NCI-H2171 treated with DMSO at 0.1 percent for 48 hours (cell line): ENCODE measurements around the gene RERG.

Experiments used
- DNase-seq: peaks from one replicate; lab custom pipeline; 2025; lab: John Stamatoyannopoulos, UW

Gene RERG

DNA sequence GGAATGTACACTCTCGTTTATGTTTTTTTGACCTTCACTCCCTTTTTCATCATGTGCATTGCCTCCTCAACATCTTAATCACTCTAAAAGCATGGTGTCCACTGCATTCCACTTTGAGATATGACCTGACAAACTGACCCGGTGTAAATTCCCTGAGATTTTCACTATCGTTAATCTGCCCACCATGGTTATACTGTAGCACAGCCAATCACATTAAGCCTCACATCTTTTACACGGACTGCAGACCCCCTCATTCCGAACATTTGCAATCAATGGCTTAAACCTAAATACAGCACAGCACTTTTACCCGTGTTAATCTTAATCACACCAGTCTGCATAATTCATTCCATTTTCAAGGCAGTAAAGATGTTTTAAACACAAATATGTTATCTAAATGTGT is 2.4 kb downstream of the RERG start:
- DNase-seq, result no peak

DNA sequence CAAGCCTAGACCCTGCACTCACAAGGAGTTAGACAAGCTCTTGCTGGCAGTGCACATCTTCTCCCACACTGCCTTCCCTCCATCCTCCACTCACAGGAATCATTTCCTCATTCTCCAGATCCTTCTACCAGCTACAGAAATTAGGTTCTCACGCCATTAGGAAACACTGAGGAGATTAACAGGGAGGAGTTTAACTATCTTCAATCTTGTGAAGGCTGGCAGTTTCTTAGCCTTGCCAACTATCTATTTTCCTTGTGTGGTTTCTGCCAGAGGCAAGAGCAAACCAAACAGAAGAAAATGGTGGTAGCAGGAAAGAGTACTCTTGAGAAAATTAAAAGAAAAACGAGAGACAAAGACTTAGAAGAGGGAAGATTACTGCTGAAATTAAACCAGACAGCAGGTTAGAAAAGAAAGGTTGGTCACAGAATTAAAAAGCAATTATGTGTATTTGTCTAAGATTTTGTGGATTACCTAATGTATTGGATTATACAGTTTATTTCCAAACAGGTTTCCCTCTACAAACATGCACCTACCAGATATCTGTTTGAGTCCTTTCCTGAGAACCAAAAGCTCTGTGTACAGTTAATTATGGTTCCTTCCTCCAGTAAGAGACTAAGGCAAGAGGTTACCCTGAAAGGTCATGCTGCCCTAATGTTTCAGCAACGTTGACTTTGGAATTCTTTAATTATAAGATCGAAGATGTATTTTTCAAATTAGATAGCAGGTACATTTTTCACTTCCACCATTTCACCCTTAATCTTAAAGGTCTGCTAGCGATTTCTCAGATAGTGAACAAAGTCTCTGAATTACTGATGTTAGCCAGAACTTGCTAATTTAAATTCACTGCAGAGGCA is 5.0 kb downstream of the RERG start:
- DNase-seq, result no peak

DNA sequence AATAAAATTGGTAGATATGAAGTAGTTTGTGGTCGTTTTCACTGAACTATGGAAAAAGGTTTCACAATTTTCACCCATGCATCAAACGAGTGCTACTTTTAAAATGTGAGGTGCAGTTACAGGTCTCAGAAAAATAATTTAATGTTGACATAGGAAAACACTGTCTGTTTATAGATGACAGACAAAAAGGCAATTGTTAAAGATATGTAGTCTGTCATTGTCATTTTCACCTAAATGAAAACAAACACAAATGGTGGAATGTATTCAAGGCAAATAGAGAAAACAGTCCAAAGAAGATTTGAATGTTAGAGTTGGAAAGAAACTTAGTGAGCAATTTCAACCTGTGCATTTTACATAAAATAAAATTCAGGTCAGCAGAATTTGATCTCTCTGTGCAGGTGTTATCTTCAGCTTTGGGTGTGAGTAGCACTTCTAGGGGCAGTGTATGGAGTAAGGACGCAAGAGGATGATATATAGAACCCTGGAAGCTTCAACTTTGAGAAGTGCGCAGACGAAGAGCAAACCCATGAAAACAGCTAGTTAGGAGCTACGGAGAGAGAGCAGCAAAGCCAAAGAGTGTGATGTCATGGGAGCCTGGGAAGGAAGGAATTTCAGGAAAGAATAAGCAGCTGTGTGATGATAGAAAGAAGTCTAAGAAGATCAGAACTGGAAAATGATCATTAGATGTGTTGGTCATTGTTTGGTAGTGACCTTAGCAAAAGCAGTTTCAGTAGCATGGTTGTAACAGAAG is 6.2 kb downstream of the RERG start:
- DNase-seq, result no peak

DNA sequence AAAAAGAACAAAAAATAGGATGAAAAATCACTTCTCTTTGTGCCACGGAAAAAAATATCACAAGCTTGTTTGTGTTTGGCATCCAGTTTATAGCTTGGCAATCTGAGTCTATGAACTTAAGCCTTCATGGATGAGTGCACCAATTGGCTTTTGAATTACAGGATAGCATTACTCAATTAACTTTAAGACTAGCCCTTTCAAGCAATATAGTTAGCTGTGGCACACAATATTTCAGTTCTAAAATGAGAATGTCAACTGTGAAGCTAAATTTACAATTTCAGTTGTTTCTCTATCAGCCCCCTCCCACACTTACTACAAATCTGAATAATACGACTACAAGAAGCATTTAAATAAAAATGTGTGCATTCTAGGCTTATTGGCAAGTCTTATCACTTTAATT is 8.3 kb downstream of the RERG start:
- peak; percentile 11 for DNase-seq

DNA sequence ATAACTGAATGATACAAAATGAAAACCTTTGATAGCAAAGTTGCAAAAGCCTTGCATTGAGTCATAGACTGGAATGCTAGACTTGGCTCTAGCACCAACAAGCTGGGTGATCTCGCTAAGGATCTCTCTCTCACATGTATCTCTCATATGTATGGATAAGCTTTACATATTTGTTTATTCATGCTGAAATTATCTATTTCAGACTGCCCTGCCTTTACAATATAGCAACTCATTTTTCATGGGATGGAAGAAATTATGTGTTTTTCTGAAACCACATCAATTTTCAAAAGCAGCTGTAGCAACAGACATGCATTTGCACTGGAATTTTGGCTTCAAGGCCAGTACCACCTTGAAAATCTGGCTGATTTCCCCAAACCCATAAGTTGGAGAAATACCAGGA is 11.4 kb downstream of the RERG start:
- DNase-seq, result no peak

DNA sequence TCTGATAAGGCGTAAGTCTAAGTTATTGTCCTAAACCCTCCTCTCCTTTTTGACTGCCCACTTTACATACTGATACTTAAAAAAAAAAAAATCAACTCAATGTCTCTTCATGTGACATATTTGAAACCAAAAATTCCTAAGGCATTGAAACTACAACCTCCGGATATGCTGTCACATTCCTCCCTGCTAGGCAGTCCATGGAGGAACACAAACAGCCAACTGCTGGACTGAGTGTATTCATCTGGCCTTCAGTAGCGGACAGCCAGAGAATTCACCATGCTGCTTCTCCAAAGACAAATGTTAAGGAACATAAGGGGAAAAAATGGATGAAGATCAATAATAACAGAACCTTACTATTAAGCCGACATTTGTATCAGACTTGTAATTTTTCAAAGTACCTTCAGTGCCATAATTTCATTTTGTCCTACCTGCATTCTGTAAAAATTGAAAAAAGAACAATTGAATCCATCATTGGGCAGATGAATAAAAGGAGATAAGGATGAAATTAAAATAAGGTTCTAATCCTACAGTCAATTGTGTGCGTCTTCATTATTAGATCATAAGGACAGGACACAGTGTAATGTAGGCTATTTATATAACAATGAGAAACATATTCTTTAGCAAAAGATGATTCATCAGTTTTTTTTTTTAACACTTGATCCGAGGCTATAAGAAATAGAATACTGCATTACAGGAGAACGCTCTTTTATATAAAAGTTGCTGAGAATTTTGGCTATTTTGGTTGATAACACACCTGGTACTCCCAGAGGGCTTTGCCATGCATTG is 12.2 kb downstream of the RERG start:
- DNase-seq, result no peak

DNA sequence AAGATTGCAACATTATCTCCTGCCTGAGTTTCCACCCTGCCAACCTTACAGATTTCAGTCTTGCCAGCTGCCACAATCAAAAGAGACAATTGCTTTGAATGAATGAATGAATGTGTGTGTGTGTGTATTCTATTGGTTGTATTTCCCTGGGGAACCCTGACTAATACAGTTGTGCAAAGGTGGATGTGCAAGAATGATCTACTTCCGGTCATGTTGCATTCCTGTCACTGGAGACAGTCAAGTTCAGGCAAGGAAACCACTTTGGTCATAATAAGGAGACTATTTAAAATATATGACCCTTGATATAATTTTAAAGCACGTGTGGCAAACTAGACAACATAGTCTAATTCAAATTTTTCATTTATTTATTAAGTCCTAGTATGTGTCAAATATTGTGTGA is 13.1 kb downstream of the RERG start:
- no peak for DNase-seq

DNA sequence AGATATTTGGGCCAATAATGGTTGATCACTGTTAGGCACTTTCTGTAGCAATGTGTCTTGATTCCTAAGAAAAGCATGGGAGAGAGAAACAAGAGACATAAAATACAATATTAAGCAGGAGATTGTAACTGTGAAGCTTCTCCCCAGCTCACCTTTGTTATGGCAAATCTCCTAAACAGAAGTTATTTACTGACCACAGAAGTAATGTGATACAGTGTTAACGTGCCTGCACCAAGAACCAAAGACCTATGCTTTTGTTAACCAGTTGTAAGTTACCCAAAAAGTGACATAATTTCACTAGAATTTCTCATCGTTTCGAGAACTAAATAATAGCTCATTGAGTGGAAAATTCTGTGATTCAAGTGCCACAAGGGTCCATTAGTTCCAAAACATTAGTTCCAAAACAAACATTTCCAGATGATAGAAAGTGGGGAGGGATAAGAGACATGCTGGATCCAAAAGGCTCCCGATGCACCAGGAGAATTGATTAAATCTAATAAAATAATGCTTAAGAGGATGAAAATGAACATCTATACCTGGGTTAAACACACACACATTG is 14.3 kb downstream of the RERG start:
- DNase-seq, result no peak

DNA sequence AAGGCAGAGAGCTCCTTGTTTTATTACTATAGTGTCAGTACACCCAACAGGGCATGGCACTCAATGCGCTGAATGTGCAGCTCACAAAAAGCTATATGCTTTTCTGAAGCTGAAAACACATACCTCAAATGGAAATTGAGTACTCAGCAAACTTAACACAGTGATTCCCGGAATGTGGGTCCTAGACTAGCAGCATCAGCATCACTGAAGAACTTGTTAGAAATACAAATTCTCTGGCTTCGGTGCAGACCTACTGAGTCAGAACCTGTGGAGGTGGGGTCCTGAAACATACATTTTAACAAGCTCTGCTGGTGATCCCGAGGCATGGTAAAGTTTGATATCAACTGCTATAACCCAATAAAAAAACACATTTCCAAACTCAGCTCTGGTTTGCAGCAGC is 14.9 kb downstream of the RERG start:
- DNase-seq, result no peak

DNA sequence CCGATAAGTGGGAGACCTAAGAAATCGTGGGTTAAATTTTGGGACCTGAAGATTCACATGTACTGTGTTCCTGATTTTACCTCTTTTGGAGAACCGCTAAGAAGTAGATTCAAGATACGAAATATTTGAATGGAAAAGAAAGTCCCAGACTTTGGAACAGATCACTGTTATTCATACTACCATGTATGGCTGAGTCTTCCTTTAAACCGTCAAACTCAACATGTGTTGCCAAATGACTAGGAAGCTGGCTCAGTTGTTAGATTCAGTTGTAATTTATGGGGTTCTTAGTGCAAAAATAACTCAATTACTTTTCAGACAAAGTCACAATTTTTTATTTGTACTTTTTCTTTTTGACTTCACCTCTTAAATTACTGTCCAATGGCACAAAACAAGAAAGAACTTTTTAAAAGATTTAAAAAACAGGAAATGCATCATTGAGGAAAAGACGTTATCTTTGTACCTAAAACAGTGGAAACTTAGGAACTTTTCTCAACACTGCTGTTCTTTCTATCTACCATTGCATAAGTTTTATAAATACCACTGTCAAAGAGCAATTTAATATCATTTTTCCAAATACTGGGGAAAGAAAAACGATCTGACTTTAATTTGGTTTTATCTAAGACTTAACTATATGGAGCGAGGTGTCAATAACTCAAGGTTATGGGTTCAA is 15.7 kb downstream of the RERG start:
- no peak for DNase-seq

DNA sequence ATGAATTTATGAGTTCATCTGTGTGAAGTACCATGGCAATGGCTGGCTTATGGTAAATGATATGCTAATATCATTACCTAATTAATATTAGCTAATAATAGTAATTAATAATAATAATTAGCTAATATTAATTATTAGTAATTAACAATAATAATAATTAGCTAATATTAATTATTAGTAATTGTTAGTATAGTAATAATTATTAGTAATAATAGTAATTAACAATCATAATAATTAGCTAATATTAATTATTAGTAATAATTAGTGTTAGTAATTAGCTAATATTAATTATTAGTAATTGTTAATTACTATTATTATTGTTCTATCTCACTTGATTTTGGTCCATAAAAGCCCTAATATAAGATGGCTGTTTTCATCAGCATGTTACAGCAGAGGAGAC is 19.8 kb downstream of the RERG start:
- DNase-seq, result no peak

DNA sequence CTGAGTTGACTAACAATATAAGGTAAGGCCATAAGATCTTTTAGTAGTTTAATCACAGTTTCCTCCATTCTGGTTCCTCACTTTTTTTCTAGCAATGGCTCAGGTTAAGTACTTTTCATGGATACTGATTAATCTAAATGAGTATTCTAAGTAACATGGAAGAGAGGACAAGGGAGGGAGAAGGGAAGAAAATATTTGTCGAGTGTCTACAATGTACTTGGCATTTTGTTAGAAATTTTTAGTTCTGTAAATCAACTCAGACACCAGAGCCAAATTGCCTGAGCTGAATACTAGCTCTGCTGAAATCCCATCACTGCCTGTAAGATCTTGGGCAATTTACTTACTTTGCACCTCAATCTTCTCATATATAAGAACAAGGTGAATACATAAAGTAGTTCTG is 20.2 kb downstream of the RERG start:
- DNase-seq, result no peak

DNA sequence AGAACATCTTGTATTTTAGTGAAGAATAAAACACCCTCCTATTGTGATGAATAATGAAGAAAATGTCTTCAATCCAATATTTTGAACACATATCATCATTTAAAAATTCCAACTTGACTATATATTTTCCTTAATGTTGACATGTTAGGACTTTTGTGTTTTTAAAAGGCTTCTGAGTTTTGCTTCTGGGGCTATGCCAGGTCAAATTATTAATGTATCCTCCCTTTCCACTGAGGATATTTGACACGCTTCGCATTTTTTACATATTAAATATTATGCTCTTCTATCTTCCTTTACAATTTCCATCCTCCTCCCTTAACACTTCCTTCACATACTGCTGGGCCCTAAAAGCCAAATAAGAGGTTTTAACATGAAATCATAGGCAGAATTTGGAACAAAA is 20.6 kb downstream of the RERG start:
- no peak for DNase-seq

DNA sequence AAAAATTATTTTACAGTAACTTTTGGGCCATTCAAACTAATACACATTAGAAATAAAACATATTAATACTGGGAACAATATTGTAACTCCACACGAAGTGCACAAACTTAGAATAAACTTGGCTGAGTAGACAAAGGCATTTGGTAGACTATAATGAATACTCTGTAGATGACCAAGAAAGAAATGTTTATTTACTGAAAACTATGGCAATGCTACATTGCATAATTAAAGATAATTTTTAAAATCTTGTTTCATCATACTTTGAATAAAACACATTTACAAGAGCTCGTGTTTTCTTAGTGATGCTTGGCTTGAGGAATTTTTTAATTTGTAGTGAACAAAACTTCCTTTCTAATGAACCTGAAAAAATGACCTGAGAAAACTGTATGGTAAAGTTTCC is 21.3 kb downstream of the RERG start:
- no peak for DNase-seq

DNA sequence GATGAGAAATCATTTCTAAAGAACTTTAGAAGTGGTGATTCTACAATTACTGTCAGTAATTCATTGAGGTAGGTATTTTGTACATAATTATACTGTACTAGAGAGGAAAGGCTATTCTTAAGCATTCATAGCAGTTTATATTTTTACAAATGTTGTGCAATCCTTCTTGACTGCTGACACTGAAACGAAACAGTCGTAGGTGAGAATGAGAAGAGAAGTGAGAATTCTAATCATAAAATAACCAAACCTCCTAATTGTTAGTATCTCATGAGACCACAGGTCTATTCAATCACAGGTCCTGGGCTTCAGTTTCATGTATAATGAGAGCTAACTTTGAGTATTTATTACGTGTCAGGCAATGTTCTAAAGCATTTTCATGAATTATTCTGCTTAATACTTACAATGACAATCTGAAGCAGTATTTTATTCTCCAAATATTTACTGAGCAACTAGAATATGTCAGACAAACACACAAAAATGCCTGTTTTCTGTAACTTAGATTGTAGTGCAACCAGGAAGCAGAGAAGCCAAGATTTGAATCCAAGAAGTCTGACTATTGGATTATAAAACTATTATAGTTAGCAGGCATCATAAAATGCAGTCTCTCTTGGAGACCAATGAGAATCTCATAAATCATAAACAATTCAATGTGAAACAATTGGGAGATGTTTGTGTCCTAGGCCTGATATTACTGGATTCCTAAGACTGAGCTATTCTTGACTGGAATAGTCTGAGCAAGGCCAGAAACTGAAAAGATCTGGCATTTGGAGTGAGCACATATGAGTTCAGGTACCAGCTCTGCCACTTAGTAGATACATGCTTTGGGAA is 24.3 kb downstream of the RERG start:
- no peak for DNase-seq

DNA sequence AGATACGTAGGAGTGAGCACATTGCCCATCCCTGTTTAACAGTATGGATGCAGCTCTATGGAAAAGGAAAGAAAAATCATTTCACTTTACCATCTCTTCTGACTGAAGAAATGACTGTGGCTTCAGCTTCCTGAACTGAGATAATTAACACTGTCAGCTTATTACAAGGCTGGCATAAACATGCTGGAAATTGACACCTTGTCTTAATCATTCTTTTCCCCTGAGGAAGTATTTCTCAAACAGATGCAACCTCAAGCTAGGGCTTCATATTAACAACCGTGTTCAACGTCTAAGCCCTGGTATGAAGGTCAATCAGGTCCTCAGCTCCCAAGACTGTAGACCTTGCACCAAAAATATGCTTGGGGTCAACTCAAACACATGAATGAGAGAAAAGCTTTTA is 25.0 kb downstream of the RERG start:
- peak; percentile 43 for DNase-seq

DNA sequence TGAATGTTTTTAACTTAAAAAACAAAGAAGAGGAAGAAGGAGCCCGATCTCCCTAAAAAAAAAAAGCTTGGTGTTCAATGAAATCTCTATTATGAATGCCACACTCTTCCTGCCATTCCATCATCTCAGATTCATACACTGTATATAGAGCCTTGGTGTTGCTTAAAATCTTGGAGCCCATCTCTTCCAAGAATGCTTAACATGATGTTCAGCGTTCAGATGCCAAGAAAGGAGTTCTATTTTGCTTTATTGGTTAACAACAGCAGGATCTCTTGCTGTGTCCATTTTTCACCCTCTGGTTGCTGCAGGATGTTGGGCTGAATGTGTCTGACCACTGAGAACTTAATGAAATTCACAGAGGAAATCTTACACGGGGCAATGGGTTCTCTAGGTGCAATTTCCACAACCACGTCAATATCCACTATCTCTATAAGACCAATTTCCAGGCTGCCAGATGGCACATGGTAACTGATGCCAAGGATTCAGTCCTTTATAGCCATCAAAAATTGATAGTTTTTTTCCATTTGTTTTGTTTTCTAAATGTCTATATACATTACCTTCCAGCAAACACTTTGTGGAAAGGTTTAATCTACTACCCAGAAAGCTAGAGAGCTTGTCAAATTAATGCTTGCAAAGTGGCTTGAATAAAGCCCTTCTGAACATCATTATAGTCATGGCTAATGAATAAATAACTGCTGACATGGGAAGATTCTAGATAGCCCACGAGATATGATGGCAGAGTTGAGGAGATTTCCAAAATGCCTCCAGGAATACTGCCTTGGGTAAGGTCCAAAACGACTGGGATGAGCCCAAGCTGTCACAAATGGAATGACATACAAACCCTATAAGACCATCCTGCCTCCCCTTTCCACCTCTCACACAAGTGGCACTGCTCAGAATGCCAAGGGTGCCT is 26.5 kb downstream of the RERG start:
- no peak for DNase-seq

DNA sequence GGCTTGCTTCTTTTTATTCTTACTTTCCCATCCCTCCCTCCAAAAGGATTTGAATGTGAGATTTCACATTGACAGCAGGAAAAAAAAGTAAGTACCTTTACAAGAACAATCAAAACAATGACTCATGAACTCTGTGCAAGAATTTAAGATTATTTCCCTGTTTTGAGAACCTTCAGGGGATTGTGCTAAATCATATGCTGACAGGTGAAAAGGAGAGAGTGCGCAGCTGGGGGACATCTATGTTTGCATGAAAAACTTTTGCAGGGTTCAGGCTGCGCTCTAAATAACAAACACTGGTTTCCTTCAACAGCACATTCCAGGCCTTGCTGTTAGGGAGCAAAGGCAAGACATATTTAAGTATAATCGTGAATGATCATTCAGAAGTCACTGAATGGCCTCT is 27.3 kb downstream of the RERG start:
- DNase-seq, result no peak

DNA sequence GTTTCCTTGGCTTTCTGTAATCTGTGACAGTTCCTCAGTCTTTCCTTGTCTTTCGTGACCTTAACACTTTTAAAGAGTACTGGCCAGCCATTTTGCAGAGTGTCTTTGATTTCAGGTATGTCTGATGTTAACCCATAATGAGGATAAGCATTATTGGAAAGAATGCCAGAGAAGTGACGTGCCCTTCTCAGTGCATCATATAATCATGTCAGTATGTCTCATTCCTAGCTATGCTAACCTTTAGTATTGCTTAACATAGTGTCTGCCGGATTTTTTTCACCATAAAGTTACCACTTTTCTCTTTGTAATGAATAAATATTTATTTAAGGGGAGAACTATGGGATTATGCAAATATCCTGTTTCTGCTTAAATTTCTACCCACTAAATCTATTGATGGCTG is 28.5 kb downstream of the RERG start:
- DNase-seq, result no peak

DNA sequence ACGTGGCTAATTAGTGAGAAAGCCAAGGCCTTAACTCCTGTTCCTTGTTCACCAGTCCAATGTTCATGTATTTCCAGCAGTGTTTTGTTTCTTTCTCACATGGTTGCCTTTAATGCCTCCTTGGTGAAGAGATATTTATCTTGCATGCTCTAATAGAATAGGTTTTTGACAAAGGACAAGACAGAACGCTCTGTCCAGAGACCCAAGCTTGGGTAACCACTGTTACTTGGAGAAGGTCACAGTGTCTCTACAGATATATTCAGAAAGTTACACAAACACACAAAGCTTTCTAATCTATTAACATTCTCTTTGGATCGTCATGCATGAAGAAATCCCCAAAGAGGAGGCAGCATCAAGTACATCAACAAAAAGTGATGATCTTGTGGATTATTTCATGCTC is 33.1 kb downstream of the RERG start:
- no peak for DNase-seq
